PC-3 (cell line): Measurements from ENCODE around the gene JAKMIP1. TPM values are rescaled to one million over a fixed set of nuclear protein-coding genes. Genes with fewer than 3 reads are reported as not detected.

Experiments used
- ATAC-seq: fragments of 200-7000 bp; cut with Tn5 transposase; 2 replicates; pipeline ENCODE4 v1.9.1; 2020; ENCODE audit warnings: mild to moderate bottlenecking, moderate library complexity
- BruUV-seq: library from RNA; stranded (reverse); fragments of 400-500 nt; replicated peaks from 2 replicates; lab custom pipeline; 2021; lab: Mats Ljungman, UMichigan
- CTCF ChIA-PET: fragments of 300-600 bp; sonication (Branson Sonifier 250); formaldehyde crosslinking; loops from one replicate; lab custom pipeline; 2022; ENCODE audit warnings: antibody characterized with exemption; lab: Charles Lee
- POLR2A ChIA-PET: fragments of 300-600 bp; sonication (Branson Sonifier 250); formaldehyde crosslinking; loops from one replicate; lab custom pipeline; 2022; ENCODE audit warnings: antibody characterized with exemption; ENCODE audit not compliant: unreplicated experiment; lab: Charles Lee
- DNase-seq: peaks from one replicate; pipeline ENCODE4 v3.0.0-alpha.2; 2015
- H2AFZ ChIP-seq: fragments of 300-600 bp; sonication (generic); 2 replicates; pipeline ENCODE4 v1.6.0; 2016; ENCODE audit warnings: antibody characterized with exemption, low read length
- H3F3A ChIP-seq: fragments of 300-600 bp; sonication (generic); one replicate; pipeline ENCODE4 v1.6.0; 2017; ENCODE audit warnings: antibody characterized with exemption, low read length, control low read depth, mild to moderate bottlenecking; ENCODE audit not compliant: unreplicated experiment
- H3K27ac ChIP-seq: fragments of 300-600 bp; sonication (generic); 2 replicates; pipeline ENCODE4 v1.5.1; 2016; ENCODE audit warnings: mild to moderate bottlenecking, low read length
- H3K27me3 ChIP-seq: fragments of 300-600 bp; sonication (generic); 2 replicates; pipeline ENCODE4 v1.6.1; 2016; ENCODE audit warnings: low read length, mixed read lengths
- H3K36me3 ChIP-seq: fragments of 300-600 bp; sonication (generic); 2 replicates; pipeline ENCODE4 v1.6.1; 2016; ENCODE audit warnings: low read depth, mixed run types, low read length, mixed read lengths
- H3K4me1 ChIP-seq: fragments of 300-600 bp; sonication (generic); 2 replicates; pipeline ENCODE4 v1.5.1; 2016; ENCODE audit warnings: low read length; ENCODE audit not compliant: insufficient read depth
- H3K4me2 ChIP-seq: fragments of 300-600 bp; sonication (generic); 2 replicates; pipeline ENCODE4 v1.6.0; 2016; ENCODE audit warnings: low read length
- H3K4me3 ChIP-seq: fragments of 300-600 bp; sonication (generic); 2 replicates; pipeline ENCODE4 v1.5.1; 2016; ENCODE audit warnings: mild to moderate bottlenecking, low read length, mixed read lengths
- H3K79me2 ChIP-seq: fragments of 300-600 bp; sonication (generic); 2 replicates; pipeline ENCODE4 v1.6.1; 2017; ENCODE audit warnings: low read length, mixed read lengths
- H3K9ac ChIP-seq: fragments of 300-600 bp; sonication (generic); 2 replicates; pipeline ENCODE4 v1.6.0; 2016; ENCODE audit warnings: mild to moderate bottlenecking, low read length
- H3K9me2 ChIP-seq: fragments of 300-600 bp; sonication (generic); replicated peaks from 2 replicates; pipeline ENCODE4 v1.6.1; 2016; ENCODE audit warnings: mixed run types, low read length, mixed read lengths
- H3K9me3 ChIP-seq: fragments of 300-600 bp; sonication (generic); 2 replicates; pipeline ENCODE4 v1.6.1; 2016; ENCODE audit warnings: low read length, mixed read lengths
- H4K20me1 ChIP-seq: fragments of 300-600 bp; sonication (generic); 2 replicates; pipeline ENCODE4 v1.6.1; 2016; ENCODE audit warnings: low read length, mixed read lengths
- CTCF ChIP-seq: fragments of 300-600 bp; sonication (generic); conservative IDR thresholded peaks from 2 replicates; pipeline ENCODE4 v1.5.1; 2017; ENCODE audit warnings: antibody characterized with exemption, low read depth, mild to moderate bottlenecking, low read length
- EZH2 ChIP-seq: fragments of 300-600 bp; sonication (generic); IDR thresholded peaks from one replicate; pipeline ENCODE4 v1.6.1; 2017; ENCODE audit warnings: antibody characterized with exemption, mild to moderate bottlenecking, low read length; ENCODE audit not compliant: unreplicated experiment
- EZH2phosphoT487 ChIP-seq: fragments of 300-600 bp; sonication (generic); IDR thresholded peaks from 2 replicates; pipeline ENCODE4 v1.6.1; 2018; ENCODE audit warnings: mild to moderate bottlenecking, antibody characterized with exemption, low read length, borderline replicate concordance
- intact Hi-C: fragments of 100-400 bp; cut with micrococcal nuclease; formaldehyde crosslinking; loops from 2 replicates; pipeline ENCODE4 v1.9.0; 2023
- total RNA-seq: library from RNA; depleted of rRNA; stranded (reverse); fragments of >200 nt; gene quantifications from 2 replicates; pipeline ENCODE4 v1.2.3, GENCODE V29; 2014

Gene JAKMIP1
- total RNA-seq, 1 experiment from 2014 or later, result 0.04 TPM

- DNase-seq (no peak), ATAC-seq (no peak)
- Histone ChIP-seq H3K9me3 (peaks cover 4% of the 10 kb centered on the region; the same call in 1 of the 2 replicates), H3K27ac (no peak overlapping the region), H3K27me3 (peaks cover 13% of the 10 kb centered on the region; the same call in 1 of the 2 replicates), H3K4me2 (no peak overlapping the region), H3K9ac (no peak overlapping the region), H3K36me3 (no peaks in the 10 kb centered on the region), H3F3A (no peaks in the 10 kb centered on the region), H3K79me2 (no peaks in the 10 kb centered on the region), H3K9me2 (no peaks in the 10 kb centered on the region), H3K4me1 (no peaks in the 10 kb centered on the region), H4K20me1 (no peaks in the 10 kb centered on the region), H2AFZ (no peak overlapping the region), H3K4me3 (no peak overlapping the region)
- intact Hi-C loops, result no loop called here
- TF ChIP-seq CTCF (no peak), EZH2 (no peak), EZH2phosphoT487 (no peak)
- no TSS peak for BruUV-seq
- POLR2A ChIA-PET, result no interaction called here
- CTCF ChIA-PET, result no interaction called here
These were observed 215.5 kb downstream of the JAKMIP1 start for GRCh38 chr4:5984843-5985242.

- H3K36me3 ChIP-seq, result no peaks in the 10 kb centered on the region
- no peaks in the 10 kb centered on the region for H3K9me2 ChIP-seq
- no peak overlapping the region for H3K4me2 ChIP-seq
- no peaks in the 10 kb centered on the region for H3K4me1 ChIP-seq
- no peak for DNase-seq
- ATAC-seq, result no peak
- no peaks in the 10 kb centered on the region for H3K79me2 ChIP-seq
- no peak overlapping the region for H3K4me3 ChIP-seq
- peaks cover 17% of the 10 kb centered on the region for H3K27me3 ChIP-seq
- H3F3A ChIP-seq, result no peaks in the 10 kb centered on the region
- POLR2A ChIA-PET, result no interaction called here
- TF ChIP-seq CTCF (no peak), EZH2 (no peak), EZH2phosphoT487 (no peak)
- no peaks in the 10 kb centered on the region for H4K20me1 ChIP-seq
- intact Hi-C loops, result no loop called here
- H3K9ac ChIP-seq, result no peak overlapping the region
- no peak overlapping the region for H3K27ac ChIP-seq
- no TSS peak for BruUV-seq
- CTCF ChIA-PET, result interaction anchor here (0.6 kb wide), 1 partner anchor 8 kb away, joined by 3 read pairs; no protein-coding TSS in a partner anchor
- H2AFZ ChIP-seq, result no peak overlapping the region
- peaks cover 4% of the 10 kb centered on the region; the same call in 1 of the 2 replicates for H3K9me3 ChIP-seq
These were observed 218.0 kb downstream of the JAKMIP1 start for GRCh38 chr4:5982156-5982973.
